ENCODE data around the gene MYO15A.

DNA sequence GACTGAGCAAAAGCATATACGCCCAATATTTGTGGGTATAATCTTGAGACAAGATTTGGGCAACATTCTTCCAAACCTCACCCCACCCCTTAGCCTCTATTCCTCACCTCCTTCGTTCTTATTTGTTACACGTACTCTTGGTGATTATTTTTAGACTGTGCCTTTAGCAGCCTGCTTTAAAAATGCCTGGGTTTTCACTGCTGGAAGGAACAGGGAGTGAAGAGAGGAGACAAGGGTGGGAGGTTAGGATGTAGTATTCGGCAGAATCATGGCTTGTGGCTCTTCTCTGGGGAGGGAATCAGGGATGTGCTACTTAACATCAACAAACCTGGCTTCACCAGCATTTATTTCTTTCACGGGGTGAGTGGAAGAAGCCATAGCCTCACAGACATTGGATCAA, 86.7 kb downstream of the MYO15A start:
- no peak for TF ChIP-seq YY1 (IDR thresholded peaks at IDR 0.05; ENCODE audit: insufficient read depth, insufficient read length)
- no peak for TF ChIP-seq ZNF274 (IDR thresholded peaks at IDR 0.05; ENCODE audit: low read depth, low read length)
- no peak for TF ChIP-seq SUZ12 (IDR thresholded peaks at IDR 0.05; ENCODE audit: extremely low read depth, insufficient read depth, insufficient read length)
